ENCODE results near the gene ASB12. TPM values are rescaled to one million over a fixed set of nuclear protein-coding genes. Genes with fewer than 3 reads are reported as not detected.

ASB12 gene
- total and polyA plus RNA-seq, 2 of the 8 experiments (the other 6 are each of a cell fraction or from before 2014, with no cell fraction given), result 1.3 to 1.7 TPM

DNA sequence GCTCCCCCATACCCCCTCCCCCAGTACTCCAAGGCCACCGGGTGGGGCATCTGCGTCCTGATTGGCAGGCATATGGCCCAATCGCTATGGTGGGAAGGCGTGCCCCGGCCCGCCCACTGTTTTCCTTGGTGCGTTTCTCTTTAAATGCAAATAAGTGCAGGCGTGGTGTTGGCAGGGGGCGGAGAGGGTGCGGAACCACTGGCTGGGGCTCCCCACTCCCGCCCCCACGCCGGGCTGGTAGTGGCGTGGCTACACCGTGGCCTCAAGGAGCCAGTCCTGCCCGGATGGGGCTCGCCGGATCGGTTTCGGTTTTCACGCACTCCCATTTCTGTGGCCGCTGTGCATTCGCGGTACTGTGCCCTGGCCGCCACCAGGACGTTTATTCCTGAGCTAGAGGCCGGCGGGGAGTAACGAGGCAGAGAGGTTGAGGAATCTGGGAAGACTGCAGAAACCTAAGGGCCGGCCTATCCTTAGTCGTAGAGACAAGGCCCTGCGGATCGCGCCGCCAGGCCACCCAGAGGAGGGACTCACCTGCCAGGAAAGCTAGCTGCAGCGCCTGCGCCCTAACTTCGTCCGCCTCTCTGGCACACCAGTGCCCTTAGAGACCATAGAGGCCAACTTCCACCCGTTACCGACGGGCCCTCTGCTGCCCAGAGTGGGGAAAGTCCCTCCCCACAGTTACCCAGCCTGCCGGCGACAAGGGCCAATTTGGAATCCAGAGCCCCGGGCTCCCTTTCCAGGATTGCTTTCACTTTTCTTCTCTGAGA lies 24.5 kb downstream of the ASB12 start (continued):
- TF ChIP-seq, protein P1, sequence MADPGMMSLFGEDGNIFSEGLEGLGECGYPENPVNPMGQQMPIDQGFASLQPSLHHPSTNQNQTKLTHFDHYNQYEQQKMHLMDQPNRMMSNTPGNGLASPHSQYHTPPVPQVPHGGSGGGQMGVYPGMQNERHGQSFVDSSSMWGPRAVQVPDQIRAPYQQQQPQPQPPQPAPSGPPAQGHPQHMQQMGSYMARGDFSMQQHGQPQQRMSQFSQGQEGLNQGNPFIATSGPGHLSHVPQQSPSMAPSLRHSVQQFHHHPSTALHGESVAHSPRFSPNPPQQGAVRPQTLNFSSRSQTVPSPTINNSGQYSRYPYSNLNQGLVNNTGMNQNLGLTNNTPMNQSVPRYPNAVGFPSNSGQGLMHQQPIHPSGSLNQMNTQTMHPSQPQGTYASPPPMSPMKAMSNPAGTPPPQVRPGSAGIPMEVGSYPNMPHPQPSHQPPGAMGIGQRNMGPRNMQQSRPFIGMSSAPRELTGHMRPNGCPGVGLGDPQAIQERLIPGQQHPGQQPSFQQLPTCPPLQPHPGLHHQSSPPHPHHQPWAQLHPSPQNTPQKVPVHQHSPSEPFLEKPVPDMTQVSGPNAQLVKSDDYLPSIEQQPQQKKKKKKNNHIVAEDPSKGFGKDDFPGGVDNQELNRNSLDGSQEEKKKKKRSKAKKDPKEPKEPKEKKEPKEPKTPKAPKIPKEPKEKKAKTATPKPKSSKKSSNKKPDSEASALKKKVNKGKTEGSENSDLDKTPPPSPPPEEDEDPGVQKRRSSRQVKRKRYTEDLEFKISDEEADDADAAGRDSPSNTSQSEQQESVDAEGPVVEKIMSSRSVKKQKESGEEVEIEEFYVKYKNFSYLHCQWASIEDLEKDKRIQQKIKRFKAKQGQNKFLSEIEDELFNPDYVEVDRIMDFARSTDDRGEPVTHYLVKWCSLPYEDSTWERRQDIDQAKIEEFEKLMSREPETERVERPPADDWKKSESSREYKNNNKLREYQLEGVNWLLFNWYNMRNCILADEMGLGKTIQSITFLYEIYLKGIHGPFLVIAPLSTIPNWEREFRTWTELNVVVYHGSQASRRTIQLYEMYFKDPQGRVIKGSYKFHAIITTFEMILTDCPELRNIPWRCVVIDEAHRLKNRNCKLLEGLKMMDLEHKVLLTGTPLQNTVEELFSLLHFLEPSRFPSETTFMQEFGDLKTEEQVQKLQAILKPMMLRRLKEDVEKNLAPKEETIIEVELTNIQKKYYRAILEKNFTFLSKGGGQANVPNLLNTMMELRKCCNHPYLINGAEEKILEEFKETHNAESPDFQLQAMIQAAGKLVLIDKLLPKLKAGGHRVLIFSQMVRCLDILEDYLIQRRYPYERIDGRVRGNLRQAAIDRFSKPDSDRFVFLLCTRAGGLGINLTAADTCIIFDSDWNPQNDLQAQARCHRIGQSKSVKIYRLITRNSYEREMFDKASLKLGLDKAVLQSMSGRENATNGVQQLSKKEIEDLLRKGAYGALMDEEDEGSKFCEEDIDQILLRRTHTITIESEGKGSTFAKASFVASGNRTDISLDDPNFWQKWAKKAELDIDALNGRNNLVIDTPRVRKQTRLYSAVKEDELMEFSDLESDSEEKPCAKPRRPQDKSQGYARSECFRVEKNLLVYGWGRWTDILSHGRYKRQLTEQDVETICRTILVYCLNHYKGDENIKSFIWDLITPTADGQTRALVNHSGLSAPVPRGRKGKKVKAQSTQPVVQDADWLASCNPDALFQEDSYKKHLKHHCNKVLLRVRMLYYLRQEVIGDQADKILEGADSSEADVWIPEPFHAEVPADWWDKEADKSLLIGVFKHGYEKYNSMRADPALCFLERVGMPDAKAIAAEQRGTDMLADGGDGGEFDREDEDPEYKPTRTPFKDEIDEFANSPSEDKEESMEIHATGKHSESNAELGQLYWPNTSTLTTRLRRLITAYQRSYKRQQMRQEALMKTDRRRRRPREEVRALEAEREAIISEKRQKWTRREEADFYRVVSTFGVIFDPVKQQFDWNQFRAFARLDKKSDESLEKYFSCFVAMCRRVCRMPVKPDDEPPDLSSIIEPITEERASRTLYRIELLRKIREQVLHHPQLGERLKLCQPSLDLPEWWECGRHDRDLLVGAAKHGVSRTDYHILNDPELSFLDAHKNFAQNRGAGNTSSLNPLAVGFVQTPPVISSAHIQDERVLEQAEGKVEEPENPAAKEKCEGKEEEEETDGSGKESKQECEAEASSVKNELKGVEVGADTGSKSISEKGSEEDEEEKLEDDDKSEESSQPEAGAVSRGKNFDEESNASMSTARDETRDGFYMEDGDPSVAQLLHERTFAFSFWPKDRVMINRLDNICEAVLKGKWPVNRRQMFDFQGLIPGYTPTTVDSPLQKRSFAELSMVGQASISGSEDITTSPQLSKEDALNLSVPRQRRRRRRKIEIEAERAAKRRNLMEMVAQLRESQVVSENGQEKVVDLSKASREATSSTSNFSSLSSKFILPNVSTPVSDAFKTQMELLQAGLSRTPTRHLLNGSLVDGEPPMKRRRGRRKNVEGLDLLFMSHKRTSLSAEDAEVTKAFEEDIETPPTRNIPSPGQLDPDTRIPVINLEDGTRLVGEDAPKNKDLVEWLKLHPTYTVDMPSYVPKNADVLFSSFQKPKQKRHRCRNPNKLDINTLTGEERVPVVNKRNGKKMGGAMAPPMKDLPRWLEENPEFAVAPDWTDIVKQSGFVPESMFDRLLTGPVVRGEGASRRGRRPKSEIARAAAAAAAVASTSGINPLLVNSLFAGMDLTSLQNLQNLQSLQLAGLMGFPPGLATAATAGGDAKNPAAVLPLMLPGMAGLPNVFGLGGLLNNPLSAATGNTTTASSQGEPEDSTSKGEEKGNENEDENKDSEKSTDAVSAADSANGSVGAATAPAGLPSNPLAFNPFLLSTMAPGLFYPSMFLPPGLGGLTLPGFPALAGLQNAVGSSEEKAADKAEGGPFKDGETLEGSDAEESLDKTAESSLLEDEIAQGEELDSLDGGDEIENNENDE (IDR thresholded peaks at IDR 0.05; ENCODE audit: insufficient replicate concordance, low read length), result no peak
- TF ChIP-seq RXRA (IDR thresholded peaks at IDR 0.05; ENCODE audit: insufficient read depth, low read depth, low read length), result no peak
- no peak for TF ChIP-seq NANOG (IDR thresholded peaks at IDR 0.05; ENCODE audit: insufficient read depth, low read depth, low read length, poor library complexity, severe bottlenecking)
- TF ChIP-seq CHD2 (IDR thresholded peaks at IDR 0.05; ENCODE audit: low read length), result peak; percentile 66; the same call in 1 of the 2 replicates
- TF ChIP-seq EGR1 (IDR thresholded peaks at IDR 0.05; ENCODE audit: borderline replicate concordance, low read depth, low read length), result no peak
- no peak for TF ChIP-seq RNF2 (IDR thresholded peaks at IDR 0.05; ENCODE audit: borderline replicate concordance, low read depth, low read length, missing control alignments, poor library complexity, severe bottlenecking)
- TF ChIP-seq ATF3 (IDR thresholded peaks at IDR 0.05; ENCODE audit: insufficient read depth, low read depth, low read length), result no peak
